ENCODE results near the gene RPL11.
"Not testable (repeated sequence)": the region's sequence is repeated elsewhere in the genome, so short reads cannot be mapped to it uniquely, and the experiment has no call there.

The RPL11 gene

GRCh38 chr1:23691499-23692307 is at the start of gene RPL11:
Gene RPL11 (plus strand): TSS chr1:23691806. CDS start chr1:23691824, 18 bp downstream.
- in situ Hi-C loops (cut with HindIII; ENCODE audit: low sequenced_read_pairs): no loop called here

- in situ Hi-C loops (cut with HindIII; ENCODE audit: low sequenced_read_pairs): no loop called here
These were observed 47.7 kb upstream of the RPL11 start for GRCh38 chr1:23643736-23644554.

- in situ Hi-C loops (cut with HindIII; ENCODE audit: low sequenced_read_pairs): no loop called here
These were observed 47.1 kb upstream of the RPL11 start for GRCh38 chr1:23644555-23644866.

GRCh38 chr1:23645338-23645737 is 46.3 kb upstream of the RPL11 start:
- in situ Hi-C loops (cut with HindIII; ENCODE audit: low sequenced_read_pairs): no loop called here

- in situ Hi-C loops (cut with HindIII; ENCODE audit: low sequenced_read_pairs): no loop called here
These were observed 45.5 kb upstream of the RPL11 start for GRCh38 chr1:23646091-23646490.

GRCh38 chr1:23646541-23646940 is 45.1 kb upstream of the RPL11 start:
- in situ Hi-C loops (cut with HindIII; ENCODE audit: low sequenced_read_pairs): no loop called here

GRCh38 chr1:23648576-23648975 is 43.0 kb upstream of the RPL11 start:
- in situ Hi-C loops (cut with HindIII; ENCODE audit: low sequenced_read_pairs): no loop called here

GRCh38 chr1:23649157-23649556 is 42.4 kb upstream of the RPL11 start:
- in situ Hi-C loops (cut with HindIII; ENCODE audit: low sequenced_read_pairs): not testable (repeated sequence)

GRCh38 chr1:23650344-23650990 is 41.1 kb upstream of the RPL11 start:
- in situ Hi-C loops (cut with HindIII; ENCODE audit: low sequenced_read_pairs): no loop called here

- in situ Hi-C loops (cut with HindIII; ENCODE audit: low sequenced_read_pairs): no loop called here
These were observed 40.4 kb upstream of the RPL11 start for GRCh38 chr1:23651069-23651808.

GRCh38 chr1:23657659-23658275 is 33.8 kb upstream of the RPL11 start:
- in situ Hi-C loops (cut with HindIII; ENCODE audit: low sequenced_read_pairs): no loop called here

- in situ Hi-C loops (cut with HindIII; ENCODE audit: low sequenced_read_pairs): no loop called here
These were observed 30.9 kb upstream of the RPL11 start for GRCh38 chr1:23660671-23661070.

- in situ Hi-C loops (cut with HindIII; ENCODE audit: low sequenced_read_pairs): no loop called here
These were observed 29.7 kb upstream of the RPL11 start for GRCh38 chr1:23661887-23662286.

GRCh38 chr1:23664837-23665795 is 26.5 kb upstream of the RPL11 start:
- in situ Hi-C loops (cut with HindIII; ENCODE audit: low sequenced_read_pairs): no loop called here

GRCh38 chr1:23667411-23667810 is 24.2 kb upstream of the RPL11 start:
- in situ Hi-C loops (cut with HindIII; ENCODE audit: low sequenced_read_pairs): no loop called here

- in situ Hi-C loops (cut with HindIII; ENCODE audit: low sequenced_read_pairs): no loop called here
These were observed 20.9 kb upstream of the RPL11 start for GRCh38 chr1:23670709-23671108.

- in situ Hi-C loops (cut with HindIII; ENCODE audit: low sequenced_read_pairs): no loop called here
These were observed 18.4 kb upstream of the RPL11 start for GRCh38 chr1:23673086-23673813.

- in situ Hi-C loops (cut with HindIII; ENCODE audit: low sequenced_read_pairs): loop anchor here (5.0 kb wide), 1 partner anchor 43 kb away; no protein-coding TSS in a partner anchor
These were observed 11.8 kb upstream of the RPL11 start for GRCh38 chr1:23679815-23680214.

GRCh38 chr1:23682946-23683345 is 8.7 kb upstream of the RPL11 start:
- in situ Hi-C loops (cut with HindIII; ENCODE audit: low sequenced_read_pairs): no loop called here

Measured in DLD1 (cell line).